Osteocyte (in vitro differentiated cells): Measurements from ENCODE around the gene TGM2. TPM values are rescaled to one million over a fixed set of nuclear protein-coding genes. Genes with fewer than 3 reads are reported as not detected.

Experiments
- DNase-seq: peaks from one replicate; pipeline ENCODE4 v3.0.0; 2021; ENCODE audit warnings: mixed read lengths; ENCODE audit not compliant: unreplicated experiment; ENCODE audit errors: extremely low spot score
- H3K27ac Mint-ChIP-seq: one replicate; pipeline ENCODE4 v1.8.0; 2021; ENCODE audit warnings: mild to moderate bottlenecking, mixed read lengths; ENCODE audit not compliant: unreplicated experiment
- H3K27me3 Mint-ChIP-seq: one replicate; pipeline ENCODE4 v1.8.0; 2021; ENCODE audit warnings: mixed read lengths; ENCODE audit not compliant: unreplicated experiment
- H3K36me3 Mint-ChIP-seq: one replicate; pipeline ENCODE4 v1.8.0; 2021; ENCODE audit warnings: mixed read lengths; ENCODE audit not compliant: unreplicated experiment
- H3K4me1 Mint-ChIP-seq: one replicate; pipeline ENCODE4 v1.8.0; 2021; ENCODE audit warnings: mixed read lengths; ENCODE audit not compliant: unreplicated experiment
- H3K4me3 Mint-ChIP-seq: one replicate; pipeline ENCODE4 v1.8.0; 2021; ENCODE audit warnings: mild to moderate bottlenecking, moderate library complexity, mixed read lengths; ENCODE audit not compliant: unreplicated experiment
- H3K9me3 Mint-ChIP-seq: one replicate; pipeline ENCODE4 v1.8.0; 2021; ENCODE audit warnings: mixed read lengths; ENCODE audit not compliant: unreplicated experiment
- total RNA-seq: library from RNA; stranded (reverse); gene quantifications from 2 replicates; pipeline ENCODE4 v1.2.1, GENCODE V29; 2021
- TF ChIP-seq, protein P1 (sequence below): fragments of 200-600 bp; sonication (generic); IDR thresholded peaks from 2 replicates; pipeline ENCODE4 v1.5.0; 2021; ENCODE audit warnings: antibody characterized with exemption, mild to moderate bottlenecking, moderate library complexity

TGM2 gene
- total RNA-seq, 1 donor from 2014 or later, result 29.2 TPM

DNA sequence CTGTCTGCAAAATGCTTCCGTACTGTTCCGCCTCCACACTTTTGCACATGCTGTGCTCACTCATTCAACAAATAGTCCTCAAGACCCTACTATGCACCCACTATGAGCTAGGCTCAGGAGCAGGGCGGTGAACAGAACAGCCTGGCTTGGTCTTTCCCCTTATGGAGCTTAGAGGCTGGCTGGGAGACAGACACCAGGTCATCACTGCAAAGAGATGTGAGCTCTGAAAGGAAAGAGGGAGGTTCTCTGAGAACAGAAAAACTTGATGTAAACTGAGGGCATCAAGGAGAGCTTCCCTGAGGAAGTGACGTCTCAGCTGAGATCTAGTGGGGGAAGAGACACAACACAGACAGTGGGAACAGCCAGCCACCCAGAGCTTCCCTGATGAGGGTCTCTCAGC lies 31.0 kb upstream of the TGM2 start:
- TF ChIP-seq, protein P1, sequence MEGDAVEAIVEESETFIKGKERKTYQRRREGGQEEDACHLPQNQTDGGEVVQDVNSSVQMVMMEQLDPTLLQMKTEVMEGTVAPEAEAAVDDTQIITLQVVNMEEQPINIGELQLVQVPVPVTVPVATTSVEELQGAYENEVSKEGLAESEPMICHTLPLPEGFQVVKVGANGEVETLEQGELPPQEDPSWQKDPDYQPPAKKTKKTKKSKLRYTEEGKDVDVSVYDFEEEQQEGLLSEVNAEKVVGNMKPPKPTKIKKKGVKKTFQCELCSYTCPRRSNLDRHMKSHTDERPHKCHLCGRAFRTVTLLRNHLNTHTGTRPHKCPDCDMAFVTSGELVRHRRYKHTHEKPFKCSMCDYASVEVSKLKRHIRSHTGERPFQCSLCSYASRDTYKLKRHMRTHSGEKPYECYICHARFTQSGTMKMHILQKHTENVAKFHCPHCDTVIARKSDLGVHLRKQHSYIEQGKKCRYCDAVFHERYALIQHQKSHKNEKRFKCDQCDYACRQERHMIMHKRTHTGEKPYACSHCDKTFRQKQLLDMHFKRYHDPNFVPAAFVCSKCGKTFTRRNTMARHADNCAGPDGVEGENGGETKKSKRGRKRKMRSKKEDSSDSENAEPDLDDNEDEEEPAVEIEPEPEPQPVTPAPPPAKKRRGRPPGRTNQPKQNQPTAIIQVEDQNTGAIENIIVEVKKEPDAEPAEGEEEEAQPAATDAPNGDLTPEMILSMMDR, result no peak
- no peaks in the 10 kb centered on the region for H3K36me3 Mint-ChIP-seq
- no peaks in the 10 kb centered on the region for H3K27me3 Mint-ChIP-seq
- peaks cover 23% of the 10 kb centered on the region for H3K4me1 Mint-ChIP-seq
- no peak for DNase-seq
- H3K27ac Mint-ChIP-seq, result peak overlapping the region; percentile 41
- peaks cover 5% of the 10 kb centered on the region for H3K9me3 Mint-ChIP-seq
- no peak overlapping the region for H3K4me3 Mint-ChIP-seq

GRCh38 chr20:38195521-38195920 lies 30.5 kb upstream of the TGM2 start:
- no peak for DNase-seq
- Mint-ChIP-seq H3K36me3 (no peaks in the 10 kb centered on the region), H3K27ac (no peak overlapping the region), H3K4me1 (peaks cover 23% of the 10 kb centered on the region), H3K4me3 (no peak overlapping the region), H3K9me3 (peaks cover 5% of the 10 kb centered on the region), H3K27me3 (no peaks in the 10 kb centered on the region)
- TF ChIP-seq, protein P1, result no peak

DNA sequence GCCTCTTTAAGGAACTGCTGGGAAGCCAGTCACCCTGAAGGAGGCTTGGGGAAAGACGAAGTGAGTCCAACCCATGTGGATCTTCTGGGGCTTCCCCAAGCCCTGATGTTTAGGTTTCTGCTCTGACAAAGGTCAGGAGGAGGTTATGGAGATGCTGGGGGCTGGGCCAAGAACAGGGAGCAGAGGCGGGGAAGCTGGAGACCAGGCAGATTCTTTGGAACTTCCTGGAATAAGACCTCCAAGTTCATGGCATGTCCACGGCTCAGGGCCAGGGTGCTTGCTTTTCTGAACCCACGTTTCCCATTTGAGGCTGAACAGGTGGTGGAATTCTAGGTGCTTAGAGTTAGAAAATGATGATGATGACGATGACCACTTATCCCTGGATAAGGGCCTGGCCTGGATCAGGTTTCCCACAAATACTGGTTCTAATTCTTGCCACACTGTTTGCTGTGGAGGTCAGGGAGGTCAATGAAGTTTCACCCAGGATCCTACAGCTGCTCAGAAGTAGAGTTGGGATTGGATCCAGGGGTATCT lies 30.0 kb upstream of the TGM2 start:
- Mint-ChIP-seq H3K4me1 (peaks cover 23% of the 10 kb centered on the region), H3K9me3 (peaks cover 5% of the 10 kb centered on the region), H3K36me3 (no peaks in the 10 kb centered on the region), H3K4me3 (no peak overlapping the region), H3K27me3 (no peaks in the 10 kb centered on the region), H3K27ac (no peak overlapping the region)
- TF ChIP-seq, protein P1, result no peak
- DNase-seq, result no peak

DNA sequence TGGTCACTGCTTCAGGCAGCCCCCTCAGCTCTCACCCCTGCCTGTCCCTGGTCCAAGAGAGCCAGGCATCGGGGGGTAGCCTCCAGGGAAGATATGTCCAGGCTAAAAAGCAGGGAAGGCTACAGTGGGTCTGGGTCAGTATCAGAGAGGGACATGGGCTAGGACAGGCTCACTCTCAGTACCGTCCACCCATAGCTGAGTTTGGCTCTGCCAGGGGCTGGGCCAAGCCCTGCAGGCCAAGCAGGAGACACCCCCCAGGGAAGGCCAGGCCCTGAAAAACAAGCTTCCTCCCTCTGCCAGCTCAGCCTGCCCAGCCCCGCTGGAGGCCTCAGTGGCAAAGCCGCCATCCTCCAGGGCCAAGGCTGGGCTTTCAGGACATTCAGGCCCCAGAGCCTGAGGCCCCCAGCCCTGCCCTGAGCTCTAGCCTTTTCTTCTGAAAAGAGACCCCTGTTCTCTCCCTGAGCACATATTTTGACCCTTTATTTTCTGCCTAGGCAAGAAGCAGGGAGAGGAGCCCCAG lies 28.6 kb upstream of the TGM2 start:
- no peaks in the 10 kb centered on the region for H3K36me3 Mint-ChIP-seq
- peaks cover 15% of the 10 kb centered on the region for H3K4me1 Mint-ChIP-seq
- peaks cover 5% of the 10 kb centered on the region for H3K9me3 Mint-ChIP-seq
- H3K27ac Mint-ChIP-seq, result no peak overlapping the region
- H3K27me3 Mint-ChIP-seq, result no peaks in the 10 kb centered on the region
- TF ChIP-seq, protein P1, result no peak
- H3K4me3 Mint-ChIP-seq, result no peak overlapping the region
- DNase-seq, result no peak

DNA sequence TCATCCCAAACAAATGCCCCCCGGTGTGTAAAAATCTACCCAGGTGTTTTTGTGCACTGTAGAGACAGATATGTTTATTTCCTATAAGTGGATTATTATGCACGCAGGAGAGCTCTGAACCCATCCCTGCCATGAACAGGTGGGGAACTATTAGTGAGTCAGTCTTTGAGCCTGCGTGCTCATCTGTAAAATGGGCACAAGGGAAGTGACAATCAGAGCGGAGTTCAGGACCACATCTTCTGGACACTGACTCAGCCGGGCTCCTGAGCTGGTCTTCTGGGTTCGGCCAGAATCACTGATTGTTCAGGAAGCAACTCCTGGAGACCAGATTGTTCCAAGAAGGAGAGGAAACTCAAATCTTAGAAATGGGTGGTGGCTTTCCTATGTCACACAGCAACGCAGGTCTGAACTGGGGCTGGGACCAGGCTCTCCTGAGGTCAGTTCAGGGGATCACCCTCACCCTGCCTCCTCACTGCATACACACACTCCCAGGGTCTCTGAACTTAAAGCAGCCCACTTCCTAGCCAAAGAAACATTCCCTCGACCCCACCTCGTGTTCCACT lies 27.3 kb upstream of the TGM2 start:
- no peak overlapping the region for H3K27ac Mint-ChIP-seq
- DNase-seq, result no peak
- TF ChIP-seq, protein P1, result no peak
- peaks cover 5% of the 10 kb centered on the region for H3K9me3 Mint-ChIP-seq
- peaks cover 10% of the 10 kb centered on the region for H3K4me1 Mint-ChIP-seq
- no peaks in the 10 kb centered on the region for H3K27me3 Mint-ChIP-seq
- H3K36me3 Mint-ChIP-seq, result no peaks in the 10 kb centered on the region
- no peak overlapping the region for H3K4me3 Mint-ChIP-seq
